ENCODE measurements around the gene BICC1.

- TF ChIP-seq CTCF (IDR thresholded peaks at IDR 0.05) (no peak), EZH2 (IDR thresholded peaks at IDR 0.05) (no peak), EZH2phosphoT487 (IDR thresholded peaks at IDR 0.05) (no peak)
These were observed 293.7 kb downstream of the BICC1 start for GRCh38 chr10:58806323-58806722.
